Measurements from ENCODE around the gene THOC1. TPM values are rescaled to one million over a fixed set of nuclear protein-coding genes. Genes with fewer than 3 reads are reported as not detected.

THOC1 gene
- total and polyA plus RNA-seq, 7 donors: 8.7 to 18.5 (median 11.8) TPM

DNA sequence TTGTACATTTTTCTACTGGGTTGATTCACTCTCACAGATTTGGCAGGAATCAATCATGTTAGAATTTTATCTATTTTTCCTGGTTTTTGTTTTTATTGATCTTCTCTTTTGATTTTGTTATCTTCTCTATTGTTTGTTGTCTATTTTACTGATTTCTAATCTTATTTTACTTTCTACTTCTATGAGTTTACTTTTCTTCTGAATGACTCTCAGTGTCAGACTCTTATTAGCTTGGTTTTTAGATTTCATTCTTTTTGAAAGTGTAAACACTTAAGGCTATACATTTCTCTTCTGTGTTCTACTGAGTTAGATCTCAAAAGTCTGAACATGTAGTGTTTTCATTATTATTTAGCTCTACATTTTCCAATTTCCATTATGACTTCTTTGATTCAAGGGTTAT lies 47.1 kb downstream of the THOC1 start:
- H3K4me3 ChIP-seq: no peak overlapping the region
- H3K27me3 ChIP-seq (ENCODE audit: insufficient read depth in 3 of 3, low read length in 2 of 3): no peaks in the 10 kb centered on the region
- intact Hi-C loops (cut with DNase I): no loop called here
- DNase-seq (no peak), ATAC-seq (no peak)
- H3K27ac ChIP-seq: no peak overlapping the region
- peaks cover 4 to 91% of the 10 kb centered on the region in 2 donors for H3K36me3 ChIP-seq (ENCODE audit: insufficient read depth in 1 of 2, low read depth in 1 of 2)
- TF ChIP-seq CTCF (IDR thresholded peaks at IDR 0.05): no peak
- no peaks in the 10 kb centered on the region for H3K4me1 ChIP-seq
- no peaks in the 10 kb centered on the region for H3K9me3 ChIP-seq

DNA sequence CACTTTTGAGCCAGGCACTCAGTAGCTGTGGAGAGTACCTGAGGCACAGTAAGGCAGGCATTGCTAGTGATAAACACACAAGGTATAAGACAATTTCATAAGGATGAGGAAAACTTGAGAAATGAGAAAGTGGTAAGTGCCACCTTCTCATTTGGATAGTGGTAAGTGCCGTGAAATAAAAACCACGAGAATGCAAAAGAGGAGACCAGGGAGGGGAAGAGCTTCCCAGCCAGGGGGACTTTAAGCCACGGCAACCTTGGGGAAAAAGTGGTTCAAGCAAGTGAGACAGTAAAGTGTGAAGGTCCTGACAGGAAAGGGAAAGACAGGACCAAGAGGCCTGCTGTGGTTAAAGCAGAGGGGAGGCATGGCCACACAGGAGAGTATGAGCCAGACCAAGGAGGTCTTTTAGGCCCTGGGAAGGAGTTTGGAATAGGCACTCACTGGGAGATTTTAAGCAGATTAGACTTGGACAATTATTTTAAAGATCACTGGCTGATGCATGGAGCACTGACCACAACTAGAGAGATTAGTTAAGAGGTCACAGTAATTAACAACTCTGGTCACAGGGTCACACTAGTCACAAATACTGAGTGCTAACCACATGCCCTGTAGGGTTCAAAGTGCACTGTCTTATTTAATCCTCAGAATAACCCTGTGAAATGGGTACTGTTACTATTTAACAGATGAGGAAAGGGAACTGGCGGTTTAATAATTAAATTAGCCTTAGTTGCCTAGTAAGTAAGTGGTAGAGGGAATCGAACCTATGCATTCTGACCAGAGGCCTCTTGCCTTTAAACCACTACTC lies 50.1 kb downstream of the THOC1 start:
- WGBS, 3 donors: 86 to 91% (median 89%) methylated on average over 5 of the region's 5 CpGs
- Histone ChIP-seq H3K36me3 (ENCODE audit: insufficient read depth in 1 of 2, low read depth in 1 of 2) (peaks cover 7 to 91% of the 10 kb centered on the region in 2 donors), H3K27me3 (ENCODE audit: insufficient read depth in 3 of 3, low read length in 2 of 3) (no peaks in the 10 kb centered on the region), H3K4me3 (no peak overlapping the region), H3K9me3 (no peaks in the 10 kb centered on the region), H3K27ac (no peak overlapping the region), H3K4me1 (no peaks in the 10 kb centered on the region)
- DNase-seq: no peak
- no peak for TF ChIP-seq CTCF (IDR thresholded peaks at IDR 0.05)
- intact Hi-C loops (cut with DNase I): loop anchor here (5.0 kb wide), 2 partner anchors 35 to 40 kb away; no protein-coding TSS in a partner anchor
- no peak for ATAC-seq

- Histone ChIP-seq H3K9me3 (no peaks in the 10 kb centered on the region), H3K4me3 (no peak overlapping the region), H3K4me1 (no peaks in the 10 kb centered on the region), H3K27me3 (ENCODE audit: insufficient read depth in 3 of 3, low read length in 2 of 3) (no peaks in the 10 kb centered on the region), H3K27ac (no peak overlapping the region), H3K36me3 (ENCODE audit: insufficient read depth in 1 of 2, low read depth in 1 of 2) (peaks cover 14 to 93% of the 10 kb centered on the region in 2 donors)
- 82 to 87% (median 84%) methylated on average over 5 of the region's 5 CpGs for WGBS, 3 donors
- ATAC-seq (no peak), DNase-seq (no peak)
- intact Hi-C loops (cut with DNase I): loop anchor here (5.0 kb wide), 2 partner anchors 37 to 42 kb away; no protein-coding TSS in a partner anchor
- no peak for TF ChIP-seq CTCF (IDR thresholded peaks at IDR 0.05)
Measured at GRCh38 chr18:215448-216010, 52.3 kb downstream of the THOC1 start.

GRCh38 chr18:213966-214365 lies 53.9 kb downstream of the THOC1 start:
- no peak for TF ChIP-seq CTCF (IDR thresholded peaks at IDR 0.05)
- Histone ChIP-seq H3K9me3 (no peaks in the 10 kb centered on the region), H3K4me1 (no peaks in the 10 kb centered on the region), H3K4me3 (no peak overlapping the region), H3K27ac (no peak overlapping the region), H3K27me3 (ENCODE audit: insufficient read depth in 3 of 3, low read length in 2 of 3) (no peaks in the 10 kb centered on the region), H3K36me3 (ENCODE audit: insufficient read depth in 1 of 2, low read depth in 1 of 2) (peaks cover 14 to 98% of the 10 kb centered on the region in 2 donors)
- intact Hi-C loops (cut with DNase I): no loop called here
- ATAC-seq: no peak
- WGBS, 3 donors: 65 to 79% (median 77%) methylated on average over 3 of the region's 3 CpGs
- no peak for DNase-seq

Measured in psoas muscle (tissue), 8 donors.